Effector memory CD4-positive, alpha-beta T cell (primary cell): ENCODE data around the gene ELAVL2.

Experiments
- DNase-seq, 3 donors: peaks; one replicate each; pipeline ENCODE4 v3.0.0-alpha.2; 2020
- H3K27ac ChIP-seq: 2 replicates; pipeline ENCODE4 v1.7.0; 2013; ENCODE audit warnings: mild to moderate bottlenecking, low read length, moderate library complexity; ENCODE audit not compliant: insufficient read depth, poor library complexity, severe bottlenecking
- H3K27me3 ChIP-seq: replicated peaks from 2 replicates; pipeline ENCODE4 v1.7.0; 2013; ENCODE audit warnings: mild to moderate bottlenecking, low read length; ENCODE audit not compliant: insufficient read depth, control insufficient read depth, poor library complexity, severe bottlenecking
- H3K36me3 ChIP-seq: 2 replicates; pipeline ENCODE4 v1.7.0; 2013; ENCODE audit warnings: mild to moderate bottlenecking, low read length, moderate library complexity; ENCODE audit not compliant: control insufficient read depth, insufficient read depth
- H3K4me1 ChIP-seq: 2 replicates; pipeline ENCODE4 v1.7.0; 2013; ENCODE audit warnings: low read length, mild to moderate bottlenecking; ENCODE audit not compliant: control insufficient read depth, insufficient read depth, poor library complexity, severe bottlenecking
- H3K4me3 ChIP-seq: 2 replicates; pipeline ENCODE4 v1.7.0; 2013; ENCODE audit warnings: low read length, low read depth, mild to moderate bottlenecking; ENCODE audit not compliant: insufficient read depth, poor library complexity, severe bottlenecking
- H3K9me3 ChIP-seq: 2 replicates; pipeline ENCODE4 v1.7.0; 2013; ENCODE audit warnings: mild to moderate bottlenecking, low read length, moderate library complexity; ENCODE audit not compliant: control insufficient read depth
- total RNA-seq, 3 donors: gene quantifications; one replicate each; lab custom pipeline; 2026; lab: John Stamatoyannopoulos, UW

Gene ELAVL2
- 0 reads per million in 3 donors for total RNA-seq

DNA sequence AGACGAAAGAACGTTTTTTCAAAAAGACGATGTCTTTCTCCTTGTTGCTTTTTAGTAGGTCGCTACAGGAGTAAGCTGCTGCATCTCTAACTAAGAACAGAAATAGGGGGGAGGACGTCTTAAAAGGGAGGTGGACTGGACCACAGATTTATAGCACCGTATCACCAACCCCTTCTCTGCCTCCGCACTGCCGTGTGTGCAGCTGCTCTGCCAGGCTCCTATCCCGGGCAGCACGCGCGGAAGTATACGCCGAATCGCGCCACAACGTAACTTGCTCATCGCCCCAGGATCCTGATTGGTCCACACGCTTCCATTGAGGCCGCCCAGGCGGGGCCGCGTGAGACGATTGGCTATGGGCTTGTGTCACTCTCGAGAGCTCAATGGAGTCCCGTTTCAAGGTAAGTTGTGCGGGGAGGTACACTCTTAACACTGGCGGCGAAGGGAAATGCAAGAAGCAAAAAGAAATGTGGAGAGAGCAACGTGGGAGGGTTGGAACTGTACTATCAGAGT is at the start of gene ELAVL2:
ELAVL2 (minus strand) TSS at position 121 of the 510 bp plus-strand sequence. CDS start 64,006 bp downstream, outside the sequence.
- peak; percentile 2 to 11 (median 9) for DNase-seq
- no peak within 1 kb of the TSS for H3K27ac ChIP-seq
- H3K27me3 ChIP-seq = peaks cover 10% of the 10 kb centered on the region
- peak within 1 kb of the TSS; percentile 38 for H3K4me3 ChIP-seq
- no peaks in the 10 kb centered on the region for H3K4me1 ChIP-seq
- no peaks in the 10 kb centered on the region for H3K9me3 ChIP-seq
- H3K36me3 ChIP-seq = no peaks in the 10 kb centered on the region

GRCh38 chr9:23858234-23858633 is 32.2 kb upstream of the ELAVL2 start:
- no peaks in the 10 kb centered on the region for H3K36me3 ChIP-seq
- H3K27me3 ChIP-seq = no peaks in the 10 kb centered on the region
- H3K4me3 ChIP-seq = no peak overlapping the region
- H3K4me1 ChIP-seq = no peaks in the 10 kb centered on the region
- H3K9me3 ChIP-seq = no peaks in the 10 kb centered on the region
- no peak for DNase-seq
- H3K27ac ChIP-seq = no peak overlapping the region

GRCh38 chr9:23855873-23856604 is 30.0 kb upstream of the ELAVL2 start:
- Histone ChIP-seq H3K4me3 (no peak overlapping the region), H3K9me3 (no peaks in the 10 kb centered on the region), H3K36me3 (no peaks in the 10 kb centered on the region), H3K27me3 (no peaks in the 10 kb centered on the region), H3K27ac (no peak overlapping the region), H3K4me1 (no peaks in the 10 kb centered on the region)
- DNase-seq = no peak

DNA sequence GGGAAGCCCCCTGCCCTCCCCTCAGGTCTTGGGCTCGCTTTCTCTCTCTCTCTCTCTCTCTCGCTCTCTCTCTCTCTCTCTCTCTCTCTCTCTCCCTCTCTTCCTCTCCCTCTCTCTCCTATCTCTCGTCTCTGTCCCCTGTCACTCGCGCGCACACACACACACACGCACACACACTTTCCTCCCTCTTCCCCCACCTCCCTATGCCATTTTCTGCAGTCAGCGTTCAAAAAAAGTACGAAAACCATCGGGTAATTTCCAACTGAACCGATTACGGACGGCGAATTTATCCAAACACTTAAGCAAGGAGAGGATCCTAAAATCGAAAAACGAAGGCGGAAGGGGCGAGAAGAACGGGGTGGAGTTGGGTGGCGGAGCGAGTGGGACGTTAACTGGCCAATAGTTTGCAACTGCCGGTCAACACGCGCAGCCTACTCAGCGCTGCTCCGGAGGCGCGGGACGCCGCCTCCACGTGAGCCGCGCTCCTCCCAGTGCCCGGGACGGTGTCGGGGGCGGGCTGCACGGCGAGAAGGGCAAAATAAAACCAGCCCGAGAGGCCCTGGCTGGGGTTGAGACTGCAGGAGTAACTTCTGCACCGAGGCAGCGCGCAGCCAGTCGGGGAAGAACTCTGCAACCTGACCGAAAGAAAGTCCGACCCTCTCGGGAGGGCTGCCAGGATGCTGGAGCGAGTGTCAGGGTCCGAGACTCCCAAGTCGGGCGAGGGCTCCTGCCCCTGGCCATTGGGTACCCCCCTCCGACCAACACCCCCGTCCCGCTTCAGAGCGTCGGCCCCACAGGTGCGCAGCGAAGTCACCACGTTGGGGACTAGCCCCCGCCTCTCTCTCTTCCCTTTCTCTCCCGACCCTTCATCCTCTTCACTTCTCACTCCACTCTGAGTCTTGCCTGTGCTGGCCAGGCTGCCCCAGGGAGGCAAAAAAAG is 24.9 kb upstream of the ELAVL2 start:
- Histone ChIP-seq H3K9me3 (no peaks in the 10 kb centered on the region), H3K36me3 (no peaks in the 10 kb centered on the region), H3K27me3 (no peaks in the 10 kb centered on the region), H3K27ac (no peak overlapping the region), H3K4me3 (no peak overlapping the region), H3K4me1 (no peaks in the 10 kb centered on the region)
- no peak for DNase-seq

DNA sequence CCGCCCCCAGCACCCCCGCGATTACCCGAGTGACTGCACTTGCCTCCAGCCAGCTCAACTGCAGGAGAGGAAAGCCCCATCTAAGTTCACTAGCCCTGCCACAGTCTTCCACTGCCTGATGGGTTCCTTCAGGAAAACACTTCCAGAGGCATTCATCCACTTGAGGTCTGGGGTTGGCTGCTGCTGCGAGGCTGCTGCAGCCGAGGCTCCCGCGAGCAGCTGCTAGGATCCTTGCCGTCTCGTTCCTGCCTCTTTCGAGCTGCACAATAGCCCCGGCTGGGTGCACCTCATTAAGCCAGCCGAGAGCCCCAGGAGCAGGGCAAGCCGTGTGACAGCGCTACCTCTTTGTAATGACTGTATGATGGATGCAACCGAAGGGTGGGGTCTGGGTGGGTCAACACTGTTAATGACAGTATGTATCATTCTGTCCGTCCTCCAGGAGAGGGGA is 24.2 kb upstream of the ELAVL2 start:
- Histone ChIP-seq H3K27ac (no peak overlapping the region), H3K4me3 (no peak overlapping the region), H3K4me1 (no peaks in the 10 kb centered on the region), H3K36me3 (no peaks in the 10 kb centered on the region), H3K27me3 (no peaks in the 10 kb centered on the region), H3K9me3 (no peaks in the 10 kb centered on the region)
- no peak for DNase-seq

GRCh38 chr9:23849379-23850035 is 23.5 kb upstream of the ELAVL2 start:
- Histone ChIP-seq H3K4me3 (no peak overlapping the region), H3K9me3 (no peaks in the 10 kb centered on the region), H3K27me3 (no peaks in the 10 kb centered on the region), H3K27ac (no peak overlapping the region), H3K4me1 (no peaks in the 10 kb centered on the region), H3K36me3 (no peaks in the 10 kb centered on the region)
- no peak for DNase-seq

GRCh38 chr9:23842565-23843129 is 16.6 kb upstream of the ELAVL2 start:
- H3K4me1 ChIP-seq = no peaks in the 10 kb centered on the region
- H3K27ac ChIP-seq = no peak overlapping the region
- no peak overlapping the region for H3K4me3 ChIP-seq
- DNase-seq = no peak
- no peaks in the 10 kb centered on the region for H3K36me3 ChIP-seq
- no peaks in the 10 kb centered on the region for H3K27me3 ChIP-seq
- H3K9me3 ChIP-seq = no peaks in the 10 kb centered on the region

DNA sequence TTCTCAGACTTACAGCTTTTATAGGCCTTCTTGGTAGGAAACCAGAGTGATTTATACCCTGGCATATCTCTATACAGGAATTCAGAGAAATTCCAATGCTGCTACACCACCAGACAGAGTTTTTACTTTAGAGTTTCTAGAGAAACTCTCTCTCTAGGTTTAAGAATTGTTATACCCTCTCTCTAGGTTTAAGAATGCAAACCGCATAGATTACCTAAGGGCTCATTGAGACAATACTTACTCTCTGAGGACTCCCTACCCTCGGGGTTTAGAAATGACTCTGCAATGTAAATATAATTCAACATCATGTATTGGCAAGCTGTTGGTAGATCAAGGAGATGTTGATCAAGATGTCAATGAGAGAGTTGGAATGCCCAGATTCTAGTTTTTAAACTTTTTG is 15.3 kb upstream of the ELAVL2 start:
- Histone ChIP-seq H3K27me3 (no peaks in the 10 kb centered on the region), H3K27ac (no peak overlapping the region), H3K36me3 (no peaks in the 10 kb centered on the region), H3K4me3 (no peak overlapping the region), H3K4me1 (no peaks in the 10 kb centered on the region), H3K9me3 (no peaks in the 10 kb centered on the region)
- DNase-seq = no peak

DNA sequence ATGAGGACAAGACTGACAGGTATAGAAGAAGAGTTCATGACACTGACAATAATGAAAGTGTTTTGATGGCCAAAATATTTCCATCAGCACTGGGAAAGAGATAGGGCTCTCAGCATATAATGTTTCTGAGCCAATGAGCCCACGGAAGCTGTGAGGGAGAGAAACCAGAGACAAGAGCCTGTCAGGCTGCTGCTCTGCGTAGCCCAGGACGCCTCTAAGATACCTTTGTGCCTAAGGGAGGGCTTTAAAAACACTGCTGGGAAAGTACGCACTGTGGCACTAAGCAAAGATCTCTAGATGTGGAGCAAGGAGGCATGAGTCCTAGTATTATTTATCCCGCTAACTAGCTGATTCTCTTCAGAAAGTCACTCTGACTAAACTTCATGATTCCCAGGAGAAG is 11.0 kb upstream of the ELAVL2 start:
- Histone ChIP-seq H3K27me3 (no peaks in the 10 kb centered on the region), H3K9me3 (no peaks in the 10 kb centered on the region)

More for the DNA sequence above, 11.0 kb upstream of the ELAVL2 start:
- Histone ChIP-seq H3K4me3 (no peak overlapping the region), H3K36me3 (no peaks in the 10 kb centered on the region), H3K4me1 (no peaks in the 10 kb centered on the region), H3K27ac (no peak overlapping the region)
- DNase-seq = no peak
